Activated CD4-positive, alpha-beta T cell treated with anti-CD3 and anti-CD28 coated beads, Interleukin-2, amount 50 U/mL, for 48 hours (primary cell): ENCODE results near the gene KATNAL1.

ENCODE experiments used
- DNase-seq, 2 experiments: peaks; one replicate each; pipeline ENCODE4 v3.0.0-alpha.2; 2020

Gene KATNAL1

DNA sequence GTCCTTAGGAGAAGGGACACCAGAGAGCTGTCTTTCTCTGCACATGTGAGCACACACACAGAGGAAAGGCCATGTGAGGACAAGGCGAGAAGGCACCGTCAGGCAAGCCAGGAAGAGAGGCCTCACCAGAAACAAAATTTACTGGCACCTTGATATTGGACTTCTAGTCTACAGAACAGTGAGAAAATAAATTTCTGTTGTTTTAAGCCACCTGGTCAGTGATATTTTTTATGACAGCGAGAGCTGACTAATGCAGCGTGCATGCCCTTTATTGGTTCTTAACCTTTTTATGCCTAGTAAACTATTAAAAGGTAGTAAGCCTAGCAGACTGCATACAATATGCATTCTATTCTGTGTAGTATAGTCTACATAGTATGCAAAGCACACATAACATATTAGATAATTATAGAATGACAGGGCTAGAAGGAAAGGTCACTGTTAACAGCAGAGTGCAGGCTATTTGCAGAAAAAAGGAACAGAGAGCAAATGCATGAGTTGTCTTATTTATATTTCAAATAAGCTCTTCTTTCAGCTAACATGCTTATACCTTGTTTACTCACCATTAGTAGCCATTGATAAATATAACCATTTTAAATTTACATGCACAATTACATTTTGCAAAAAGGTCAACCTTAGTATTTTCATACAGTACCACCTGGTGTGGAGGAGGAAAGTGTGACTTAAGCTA is 25.2 kb upstream of the KATNAL1 start:
- no peak for DNase-seq

DNA sequence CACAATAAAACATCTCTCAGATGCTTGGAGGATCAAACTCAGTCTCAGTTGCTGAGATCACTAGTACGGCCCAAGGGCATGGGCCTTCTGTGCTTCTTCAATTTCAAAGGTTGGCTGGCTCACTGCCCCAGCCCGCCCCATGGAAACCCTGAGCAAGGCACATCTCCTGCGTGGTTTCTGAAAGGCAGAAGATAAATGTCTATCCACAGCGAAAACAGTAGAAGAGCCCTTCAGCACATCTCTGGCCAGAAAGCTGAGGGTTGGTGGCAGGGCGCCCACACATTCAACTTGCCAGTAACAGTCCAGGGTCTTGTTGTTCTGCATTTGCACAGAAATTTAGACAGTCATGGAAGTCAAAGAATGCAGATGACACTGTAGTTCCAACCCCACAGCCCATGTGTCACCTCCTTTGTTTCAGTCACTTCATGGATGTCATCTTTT is 24.0 kb upstream of the KATNAL1 start:
- no peak for DNase-seq

DNA sequence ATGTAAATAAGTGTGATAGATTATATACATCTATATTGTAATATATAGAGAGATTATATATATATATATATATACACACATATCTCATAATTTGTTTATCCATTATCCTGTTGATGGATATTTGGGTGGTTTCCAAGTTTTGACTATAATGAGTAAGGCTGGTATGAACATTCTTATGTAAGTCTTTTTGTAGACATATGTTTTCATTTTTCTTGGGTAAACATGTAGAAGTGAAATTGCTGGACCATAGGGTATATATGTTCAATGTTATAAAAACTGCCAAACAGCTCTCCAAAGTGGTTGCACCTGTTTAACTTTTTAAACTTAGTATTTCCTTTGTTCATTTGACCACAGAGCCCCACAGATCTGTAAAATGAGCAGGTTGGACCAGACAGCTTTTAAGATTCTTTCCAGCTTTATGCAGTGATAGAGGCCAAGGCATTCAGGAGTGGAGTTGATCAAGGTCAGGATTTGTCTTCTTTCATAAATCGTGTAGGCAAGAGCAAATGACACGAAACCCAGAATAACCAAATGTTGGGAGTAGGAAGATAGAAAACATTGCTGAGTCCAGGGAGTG is 21.7 kb upstream of the KATNAL1 start:
- no peak for DNase-seq

DNA sequence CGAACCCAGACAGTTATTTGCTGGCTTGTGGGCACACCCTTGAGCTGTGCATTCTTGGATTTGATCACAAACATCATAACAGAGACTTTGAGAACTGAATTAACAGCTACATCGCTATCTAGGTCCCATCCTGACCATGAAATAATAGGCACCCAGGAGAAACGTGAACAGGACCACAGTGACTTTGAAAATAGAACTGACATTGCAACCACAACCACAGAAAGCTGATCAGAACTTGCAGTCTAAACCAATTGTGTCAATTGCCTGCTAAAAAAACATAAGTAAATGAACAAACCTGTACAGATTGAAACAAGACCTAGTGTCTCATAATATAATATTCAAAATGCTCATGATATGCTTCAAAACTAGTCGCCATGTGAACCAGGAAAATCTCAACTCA is 18.3 kb upstream of the KATNAL1 start:
- no peak for DNase-seq

DNA sequence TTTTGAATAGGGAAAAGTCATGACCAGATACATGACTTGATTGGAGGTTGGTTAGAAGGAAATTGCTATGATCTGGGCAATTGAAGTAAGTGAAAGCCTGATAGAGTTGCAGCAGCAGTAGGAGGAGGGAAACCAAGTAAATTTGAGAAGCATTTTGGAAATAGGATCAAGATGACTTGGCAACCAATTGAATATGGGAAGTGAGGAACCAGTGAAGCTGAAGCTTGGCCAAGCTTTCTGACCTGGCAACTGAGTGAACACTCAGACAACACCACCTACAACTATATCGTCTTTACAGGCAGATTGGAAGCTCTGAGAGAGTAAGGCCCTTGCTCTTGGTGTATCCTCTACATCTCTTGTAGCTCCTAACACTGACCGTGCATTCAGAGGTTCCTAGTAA is 16.2 kb upstream of the KATNAL1 start:
- DNase-seq, result no peak

DNA sequence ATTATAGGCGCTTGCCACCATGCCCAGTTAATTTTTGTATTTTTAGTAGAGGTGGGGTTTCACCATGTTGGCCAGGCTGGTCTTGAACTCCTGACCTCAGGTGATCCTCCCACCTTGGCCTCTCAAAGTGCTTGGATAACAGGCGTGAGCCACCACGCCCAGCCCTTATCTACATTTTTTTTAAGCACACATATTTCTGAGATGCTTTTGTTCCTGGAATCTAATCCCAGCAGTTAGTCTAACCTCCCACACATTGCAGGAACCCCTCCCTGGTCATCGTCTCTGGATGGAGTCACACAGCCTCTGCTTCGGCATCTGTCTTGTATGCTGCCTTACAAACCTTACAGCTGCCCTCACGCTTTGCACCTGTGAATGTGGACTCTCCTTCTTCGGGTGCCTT is 15.1 kb upstream of the KATNAL1 start:
- no peak for DNase-seq

DNA sequence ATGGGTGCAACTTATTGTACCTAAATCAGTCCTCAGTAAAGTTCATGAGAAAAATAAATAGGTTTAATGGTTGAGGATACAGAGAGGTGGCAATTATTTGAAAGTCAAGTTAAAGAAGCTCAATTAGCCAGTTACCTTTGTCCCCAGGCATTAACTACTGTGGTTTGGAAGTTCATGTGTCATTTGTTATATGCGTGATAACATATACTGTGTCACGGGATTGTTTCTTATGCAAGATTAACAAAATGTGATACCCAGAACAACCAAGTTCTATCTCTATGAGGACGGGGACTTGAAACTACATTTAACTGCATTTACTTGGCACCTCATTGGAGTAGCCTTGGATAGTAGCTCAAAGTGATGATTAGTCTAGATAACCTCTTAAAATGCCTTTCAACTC is 13.9 kb upstream of the KATNAL1 start:
- DNase-seq, result no peak

DNA sequence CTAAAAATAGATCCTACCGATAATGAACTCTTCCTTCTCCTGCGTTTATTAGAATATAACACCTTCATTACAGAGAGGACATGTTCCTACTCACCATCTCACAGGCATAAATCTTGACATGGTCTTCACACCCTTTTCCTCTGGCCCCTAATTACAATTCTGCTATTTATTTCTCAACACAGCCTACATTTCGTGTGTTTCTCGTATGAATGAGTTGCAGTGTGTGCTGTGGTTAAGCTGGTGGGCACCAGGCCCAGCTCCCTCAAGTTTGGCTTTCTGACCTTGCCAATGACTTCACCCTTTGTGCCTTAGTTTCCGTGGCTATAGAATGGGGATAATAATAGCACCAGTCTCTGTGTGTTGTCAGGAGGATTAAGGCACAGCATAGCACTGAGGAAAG is 12.3 kb upstream of the KATNAL1 start:
- no peak for DNase-seq

DNA sequence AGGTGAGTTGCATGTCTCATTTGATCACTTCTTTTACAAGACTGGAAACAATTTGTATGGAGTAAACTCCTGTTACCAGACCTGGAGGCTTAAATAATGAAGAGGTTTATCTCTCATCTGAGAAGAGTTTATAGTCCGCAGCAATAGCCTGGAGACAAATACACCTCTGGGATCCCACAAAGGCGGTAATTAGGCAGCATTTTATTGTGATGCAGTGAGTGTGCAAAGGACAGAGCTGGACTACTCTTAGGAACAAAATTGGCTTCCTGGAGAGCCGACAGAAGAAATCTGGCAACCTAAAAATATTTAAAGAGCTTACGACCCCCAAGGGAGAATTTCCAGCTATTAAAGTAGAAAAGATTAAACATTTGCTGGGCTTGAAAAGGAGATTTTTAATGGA is 11.8 kb upstream of the KATNAL1 start:
- no peak for DNase-seq

DNA sequence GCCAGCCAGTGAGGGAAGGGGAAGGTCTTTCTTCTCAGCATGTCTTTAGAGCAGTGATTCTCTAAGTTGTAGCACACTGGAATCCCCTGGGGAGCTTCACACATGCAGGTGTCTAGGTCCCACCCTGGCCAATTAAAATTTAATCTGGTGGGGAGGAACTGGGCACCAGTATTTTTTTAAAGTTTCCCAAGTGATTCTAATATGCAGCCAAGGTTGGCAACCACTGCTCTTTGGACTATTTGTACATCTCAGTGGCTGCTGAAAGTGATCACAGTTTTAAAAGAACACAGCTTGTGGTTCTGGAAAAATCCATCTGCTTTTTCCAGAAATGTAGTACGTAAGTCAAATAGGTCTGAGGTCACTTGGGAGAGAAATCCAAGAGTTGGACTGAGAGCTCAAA is 10.7 kb upstream of the KATNAL1 start:
- DNase-seq, result no peak

DNA sequence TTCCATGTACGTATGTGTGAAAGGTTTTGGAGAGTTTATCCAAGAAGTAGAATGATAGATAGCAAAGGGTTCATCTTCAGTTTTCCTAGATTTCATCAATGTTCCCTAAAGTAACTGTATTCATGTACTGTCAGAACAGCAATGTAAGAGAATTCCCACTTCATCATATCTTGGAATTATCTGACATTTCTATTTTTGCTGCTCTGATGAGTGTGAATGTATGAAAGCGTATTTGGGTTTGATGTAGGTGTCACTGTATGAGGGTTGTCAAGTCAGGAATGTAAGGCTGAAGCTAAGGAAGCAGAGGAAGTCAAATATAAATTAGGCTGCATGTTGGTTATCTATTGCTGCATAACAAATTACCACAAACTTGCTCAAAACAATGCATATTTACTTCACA is 7.2 kb upstream of the KATNAL1 start:
- DNase-seq, result no peak

DNA sequence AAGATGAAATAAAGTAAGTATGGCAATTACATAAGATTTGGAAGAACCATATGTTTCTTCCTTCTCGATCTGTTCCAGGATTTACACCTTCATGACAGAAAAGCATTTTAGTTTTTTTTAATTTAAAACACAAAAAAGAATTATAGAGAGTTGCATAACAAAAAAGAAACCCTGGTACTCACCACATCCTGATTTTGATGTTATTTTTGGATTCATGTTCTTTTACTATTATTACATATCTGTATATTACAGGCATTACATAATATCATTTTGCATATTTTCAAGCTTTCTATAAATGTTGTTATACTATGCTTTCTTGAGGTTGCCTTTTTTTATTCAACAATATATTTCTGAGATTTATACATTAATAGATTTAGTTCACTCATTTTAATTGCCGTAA is 6.7 kb upstream of the KATNAL1 start:
- DNase-seq, result no peak

DNA sequence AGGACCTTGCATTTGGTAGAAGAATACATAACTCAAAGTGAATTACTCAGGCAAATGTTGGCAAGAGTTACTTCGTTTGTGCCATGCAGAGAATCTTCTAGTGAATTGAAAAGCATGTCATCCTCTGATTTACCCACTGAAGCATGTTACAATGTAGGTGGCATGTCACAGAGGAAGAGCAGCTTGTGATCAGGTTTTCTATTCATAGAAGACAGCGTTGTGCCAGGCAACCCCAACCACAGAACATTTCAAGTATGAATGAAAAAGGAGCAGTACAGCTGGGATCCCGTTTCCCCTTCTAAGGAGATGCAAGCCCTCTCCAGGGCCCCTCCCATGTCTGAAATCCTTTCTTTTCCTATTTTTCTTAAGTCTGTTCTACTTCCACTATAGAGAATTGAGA is 6.0 kb upstream of the KATNAL1 start:
- DNase-seq, result no peak

DNA sequence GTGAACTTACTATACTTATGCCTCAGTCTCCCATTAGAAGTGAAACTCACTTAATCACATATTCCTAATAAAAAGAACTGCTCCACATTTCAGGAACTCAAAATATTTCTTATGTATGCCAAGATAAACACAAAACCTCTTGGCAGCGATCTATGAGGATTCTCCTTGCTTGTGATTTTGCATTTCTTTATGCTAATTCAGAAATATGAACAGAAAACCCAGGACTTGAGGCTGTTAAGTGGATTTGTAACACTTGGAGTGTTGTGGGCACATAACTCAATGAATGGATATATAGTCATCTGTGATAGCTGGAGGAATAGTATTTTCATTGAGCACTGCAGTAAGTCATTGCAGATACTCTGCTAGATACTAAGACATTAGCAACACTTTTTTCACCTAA is 5.6 kb upstream of the KATNAL1 start:
- DNase-seq, result no peak

DNA sequence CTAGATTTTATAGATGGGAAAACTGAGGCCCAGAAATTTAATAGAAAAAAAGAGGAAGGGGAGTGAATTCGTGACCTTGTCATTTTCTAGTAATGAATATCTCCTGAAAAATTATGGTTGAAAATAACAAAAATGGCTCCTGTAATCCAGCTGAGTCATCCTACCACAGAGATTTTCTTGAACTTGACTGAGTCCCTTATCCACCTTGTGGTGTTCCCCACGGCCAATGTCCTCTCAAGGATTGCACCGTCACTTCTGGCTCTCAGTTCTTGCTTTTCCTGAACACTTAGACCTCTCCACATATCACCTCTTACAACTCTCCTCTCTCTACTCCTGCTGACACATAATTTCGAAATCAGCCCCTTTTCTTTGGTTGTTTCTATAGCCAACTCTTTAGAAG is 1.2 kb upstream of the KATNAL1 start:
- peak in 1 of 2 experiments; percentile 31 for DNase-seq

DNA sequence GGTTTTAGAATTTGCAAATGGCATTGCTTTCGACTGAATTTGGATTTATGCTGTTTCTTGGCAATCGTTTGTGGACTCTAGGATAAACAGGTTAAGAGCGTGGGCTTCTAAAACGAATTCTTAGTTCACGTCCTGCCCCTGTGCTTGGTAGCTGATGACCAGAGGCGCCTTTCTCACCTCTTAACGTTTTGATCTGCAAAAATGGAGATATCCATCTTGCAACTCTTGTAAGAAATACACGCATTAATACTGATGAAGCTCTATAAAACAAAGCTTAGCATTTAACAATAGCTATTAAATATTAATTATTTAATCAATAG is 580 bp upstream of the KATNAL1 start:
- no peak for DNase-seq

DNA sequence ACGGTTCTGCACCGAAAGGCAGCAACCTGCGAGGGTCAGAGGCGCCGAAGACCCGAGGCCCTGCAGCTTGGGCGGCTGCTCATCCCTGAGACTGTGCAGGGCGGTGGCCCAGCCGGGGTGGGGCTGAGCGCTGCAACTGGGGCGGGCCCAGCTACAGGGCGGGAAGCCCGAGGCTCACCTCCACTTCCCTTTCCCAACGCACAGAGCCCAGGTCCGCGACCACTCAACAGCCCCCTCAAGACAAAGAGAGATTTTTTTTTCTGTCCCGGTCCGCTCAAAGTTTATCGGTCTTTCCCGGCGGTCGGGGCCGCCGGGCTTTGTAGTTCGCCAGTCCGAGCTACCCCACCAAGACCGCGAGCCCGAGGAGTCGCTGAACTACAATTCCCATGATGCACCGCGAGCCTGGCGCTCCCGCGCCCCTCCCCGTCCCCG is 573 bp downstream of the KATNAL1 start:
- DNase-seq, result peak; percentile 92 to 95

DNA sequence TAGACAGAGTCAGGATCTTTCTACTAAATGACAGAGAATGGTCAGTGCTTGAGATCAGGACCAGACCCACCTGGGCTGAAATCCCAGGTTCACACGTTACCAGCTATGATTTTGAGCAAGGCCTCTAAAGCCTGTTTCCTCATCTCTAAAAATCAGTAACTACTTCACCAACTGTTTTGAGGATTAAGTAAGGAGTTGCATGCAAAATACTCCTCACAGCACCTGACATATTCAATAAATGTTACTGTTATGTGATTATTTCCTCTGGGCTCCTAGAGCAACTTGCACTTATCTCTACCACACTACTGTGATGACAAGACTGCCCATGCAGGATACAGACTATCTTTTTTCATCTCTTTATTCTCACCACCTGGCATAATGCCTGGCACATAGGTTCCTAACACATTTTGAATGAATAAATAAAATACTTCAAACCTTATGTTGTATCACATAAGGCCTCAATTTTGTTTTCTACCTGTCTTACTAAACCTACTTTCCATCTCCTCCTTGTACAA is 1.8 kb downstream of the KATNAL1 start:
- no peak for DNase-seq

DNA sequence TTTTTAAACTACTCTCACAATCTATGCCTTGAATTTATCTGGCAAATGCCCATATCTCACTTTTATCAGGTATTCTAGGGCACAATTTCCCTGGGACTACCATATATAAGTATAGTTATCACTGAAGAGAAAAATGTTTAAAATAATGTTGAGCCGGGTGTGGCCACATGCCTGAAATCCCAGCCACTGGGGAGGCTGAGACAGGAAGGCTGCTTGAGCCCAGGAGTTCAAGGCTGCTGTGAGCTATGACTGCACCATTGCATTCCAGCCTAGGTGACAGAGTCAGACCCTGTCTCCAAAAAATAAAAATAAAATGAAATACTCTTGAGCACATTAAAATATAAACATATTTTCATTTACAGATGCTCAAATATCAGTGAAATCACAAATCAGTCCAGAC is 4.1 kb downstream of the KATNAL1 start:
- no peak for DNase-seq

DNA sequence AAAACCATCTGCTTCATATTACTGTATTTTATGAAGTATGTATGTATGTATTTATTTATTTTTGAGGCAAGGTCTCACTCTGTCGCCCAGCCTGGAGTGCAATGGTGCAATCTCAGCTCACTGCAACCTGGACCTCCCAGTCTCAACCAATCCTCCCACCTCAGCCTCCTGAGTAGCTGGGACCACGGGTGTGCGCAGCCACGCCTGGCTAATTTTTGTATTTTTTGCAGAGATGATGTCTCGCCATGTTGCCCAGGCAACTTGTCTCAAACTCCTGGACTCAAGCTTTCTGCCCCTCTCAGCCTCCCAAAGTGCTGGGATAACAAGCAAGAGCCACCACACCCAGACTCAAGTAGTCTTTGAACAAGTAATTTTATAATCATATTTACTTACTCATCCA is 5.5 kb downstream of the KATNAL1 start:
- no peak for DNase-seq

DNA sequence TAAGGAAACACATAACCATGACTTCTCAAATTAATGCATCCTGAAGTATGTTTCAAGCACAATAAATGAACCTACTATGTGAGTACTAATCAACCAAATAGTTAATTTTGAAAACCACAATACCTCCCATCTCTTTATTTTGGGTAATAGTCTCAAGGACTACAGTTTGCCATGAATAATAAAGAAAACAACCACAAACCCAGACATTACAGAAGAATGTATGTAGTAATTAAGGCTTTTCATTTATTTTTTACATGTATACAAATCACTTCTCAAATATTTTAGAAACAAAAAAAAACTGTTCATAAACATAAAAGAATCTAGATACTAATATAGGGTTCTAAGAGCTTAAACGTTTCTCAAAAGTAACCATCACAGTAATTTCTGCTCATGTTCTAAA is 6.8 kb downstream of the KATNAL1 start:
- DNase-seq, result no peak

DNA sequence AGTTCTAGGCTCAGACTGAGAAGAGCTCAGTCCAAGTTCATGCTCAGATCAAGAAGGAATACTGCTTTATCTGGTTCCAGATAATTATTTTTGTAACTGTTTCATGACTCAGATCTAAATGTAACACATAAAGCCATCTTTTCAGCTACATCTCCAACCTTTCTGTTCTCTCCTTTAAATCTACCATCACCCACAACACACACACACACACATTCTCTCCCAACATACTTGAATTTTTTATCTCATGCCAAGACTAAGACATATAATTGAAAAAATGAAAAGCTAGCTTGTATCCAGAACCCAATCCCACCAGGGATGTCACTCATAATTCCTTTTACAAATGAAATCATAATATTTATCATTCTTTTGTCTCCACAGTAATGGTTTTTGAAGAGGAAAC is 7.6 kb downstream of the KATNAL1 start:
- DNase-seq, result no peak

DNA sequence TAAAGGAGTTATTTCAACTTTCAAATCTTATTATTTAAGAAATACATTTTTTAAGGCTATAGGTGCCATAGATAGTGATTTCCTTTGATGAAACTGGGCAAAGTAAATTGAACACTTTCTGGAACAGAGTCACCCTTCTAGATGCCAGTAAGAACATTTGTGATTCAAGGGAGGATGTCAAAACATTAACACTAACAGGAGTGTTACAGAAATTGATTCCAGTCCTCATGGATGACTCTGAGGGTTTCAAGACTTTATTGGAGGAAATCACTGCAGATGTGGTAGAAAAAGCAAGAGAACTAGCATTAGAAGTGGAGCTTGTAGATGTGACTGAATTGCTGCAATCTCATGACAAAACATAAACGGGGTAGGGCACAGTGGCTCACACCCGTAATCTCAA is 12.2 kb downstream of the KATNAL1 start:
- DNase-seq, result no peak

DNA sequence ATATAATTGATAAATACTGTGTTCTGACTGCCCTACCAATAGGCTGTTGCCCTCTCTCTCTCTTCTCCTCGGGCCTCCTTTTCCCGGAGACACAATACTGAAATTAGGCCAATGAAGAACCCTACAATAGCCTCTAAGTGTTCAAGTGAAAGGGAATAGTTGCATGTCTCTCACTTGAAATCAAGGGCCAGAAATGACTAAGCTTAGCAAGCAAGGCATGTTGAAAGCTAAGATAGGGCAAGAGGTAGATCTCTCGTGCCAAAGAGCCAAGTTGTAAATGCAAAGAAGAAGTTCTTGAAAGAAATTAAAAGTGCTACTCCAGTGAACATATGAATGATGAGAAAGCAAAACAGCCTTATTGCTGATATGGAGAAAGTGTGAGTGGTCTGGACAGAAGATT is 13.3 kb downstream of the KATNAL1 start:
- DNase-seq, result no peak

DNA sequence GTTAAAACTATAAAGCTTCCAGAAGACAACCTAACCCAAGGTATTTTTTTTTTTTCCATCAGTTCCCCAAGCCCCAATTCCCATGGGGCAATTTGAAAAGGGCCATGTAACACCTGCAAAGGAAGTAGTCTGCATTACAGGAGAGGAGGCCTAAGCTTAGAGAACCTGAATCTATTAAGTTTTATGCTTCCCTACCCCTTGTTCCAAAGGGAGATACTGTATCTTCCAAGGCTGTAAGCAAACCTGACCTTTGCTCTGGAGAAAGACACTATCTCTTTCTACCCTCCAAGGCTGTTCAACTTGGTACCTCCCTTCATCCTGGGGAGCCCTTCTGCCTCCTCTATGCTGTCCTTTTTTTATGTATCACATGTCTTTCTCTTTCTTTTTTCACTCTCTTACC is 15.0 kb downstream of the KATNAL1 start:
- no peak for DNase-seq
